A549 (cell line): Measurements from ENCODE around the gene BTG3. TPM values are rescaled to one million over a fixed set of nuclear protein-coding genes. Genes with fewer than 3 reads are reported as not detected.

Experiments
- ATAC-seq, 2 experiments: fragments of 200-7000 bp in 1 of 2; fragments of >200 bp in 1 of 2; cut with Nextera tagmentation in 1 of 2; cut with Tn5 transposase in 1 of 2; 3 replicates each; pipeline versions ENCODE4 v1.8.0 to v1.9.1; 2018 to 2020; ENCODE audit warnings: mild to moderate bottlenecking in 1 of 2, moderate library complexity in 1 of 2
- CTCF ChIA-PET: fragments of 300-600 bp; sonication (Branson Sonifier 250); formaldehyde crosslinking; extraction: SDS; loops from one replicate; lab custom pipeline; 2021; ENCODE audit warnings: antibody characterized with exemption, inconsistent platforms; lab: Yijun Ruan, JAX
- POLR2A ChIA-PET: fragments of 350-600 bp; formaldehyde crosslinking; extraction: SDS; loops from one replicate; lab custom pipeline; 2021; ENCODE audit warnings: antibody characterized with exemption, inconsistent platforms; lab: Yijun Ruan, JAX
- DNase-seq, 2 experiments: peaks; one replicate each; pipeline versions ENCODE4 v3.0.0 to v3.0.0-alpha.2; 2011 to 2016; ENCODE audit warnings: low read depth in 1 of 2, low spot score in 1 of 2
- FAIRE-seq: peaks from 2 replicates; lab custom pipeline; 2011; peaks lifted over from hg19 to GRCh38; lab: Jason Lieb, UNC
- H3K27ac ChIP-seq, 2 experiments: fragments of >200 bp; sonication (Bioruptor Twin); formaldehyde crosslinking; 3 replicates each; pipeline ENCODE4 v1.5.1; 2016 to 2017
- H3K4me1 ChIP-seq: fragments of >200 bp; sonication (Bioruptor Twin); formaldehyde crosslinking; 3 replicates; pipeline ENCODE4 v1.6.1; 2016
- H3K4me2 ChIP-seq: fragments of >200 bp; sonication (Bioruptor Twin); formaldehyde crosslinking; 3 replicates; pipeline ENCODE4 v1.6.1; 2016
- H3K4me3 ChIP-seq: fragments of >200 bp; sonication (Bioruptor Twin); formaldehyde crosslinking; 3 replicates; pipeline ENCODE4 v1.5.1; 2016
- H3K9me3 ChIP-seq: fragments of >200 bp; sonication (Bioruptor Twin); formaldehyde crosslinking; 3 replicates; pipeline ENCODE4 v1.6.1; 2016
- ATOH8 ChIP-seq: fragments of 250-450 bp; sonication (Bioruptor Pico); IDR thresholded peaks from 2 replicates; pipeline ENCODE4 v1.5.0; 2020; ENCODE audit warnings: low read depth, mild to moderate bottlenecking, moderate library complexity
- CBX2 ChIP-seq: fragments of 200-600 bp; sonication (generic); IDR thresholded peaks from 2 replicates; pipeline ENCODE4 v1.6.1; 2016; ENCODE audit warnings: low read depth, mild to moderate bottlenecking, borderline replicate concordance
- CEBPB ChIP-seq, 2 experiments: fragments of >200 bp in 1 of 2; sonication (Bioruptor Twin) in 1 of 2; formaldehyde crosslinking in 1 of 2; IDR thresholded peaks; 2 replicates each; pipeline ENCODE4 v1.6.1; 2012 to 2016
- CTCF ChIP-seq: fragments of >200 bp; sonication (Bioruptor Twin); formaldehyde crosslinking; IDR thresholded peaks from 3 replicates; pipeline ENCODE4 v1.5.1; 2016
- EHF ChIP-seq: fragments of 250-450 bp; sonication (Bioruptor Pico); IDR thresholded peaks from 2 replicates; pipeline ENCODE4 v1.5.0; 2020; ENCODE audit warnings: mild to moderate bottlenecking
- FOXS1 ChIP-seq: fragments of 250-450 bp; sonication (Bioruptor Pico); IDR thresholded peaks from 2 replicates; pipeline ENCODE4 v1.5.0; 2020; ENCODE audit warnings: mild to moderate bottlenecking, moderate library complexity
- GATA3 ChIP-seq: IDR thresholded peaks from 2 replicates; pipeline ENCODE4 v1.6.1; 2012; ENCODE audit warnings: borderline replicate concordance
- HEYL ChIP-seq: fragments of 250-450 bp; sonication (Bioruptor Pico); IDR thresholded peaks from 2 replicates; pipeline ENCODE4 v1.8.0; 2021; ENCODE audit warnings: mild to moderate bottlenecking, moderate library complexity
- HOXB13 ChIP-seq: fragments of 250-450 bp; sonication (Bioruptor Pico); IDR thresholded peaks from 2 replicates; pipeline ENCODE4 v1.5.0; 2020; ENCODE audit warnings: low read depth, mild to moderate bottlenecking, moderate library complexity
- HOXB5 ChIP-seq: fragments of 250-450 bp; sonication (Bioruptor Pico); IDR thresholded peaks from 2 replicates; pipeline ENCODE4 v1.5.0; 2020; ENCODE audit warnings: mild to moderate bottlenecking, moderate library complexity
- JUNB ChIP-seq: fragments of >200 bp; sonication (Bioruptor Twin); formaldehyde crosslinking; IDR thresholded peaks from 2 replicates; pipeline ENCODE4 v1.6.1; 2016
- MAX ChIP-seq: IDR thresholded peaks from 2 replicates; pipeline ENCODE4 v1.6.1; 2012
- MYC ChIP-seq: IDR thresholded peaks from 2 replicates; pipeline ENCODE4 v1.6.1; 2012; ENCODE audit warnings: mild to moderate bottlenecking, inconsistent platforms, low read length, improper control_type of control experiment, borderline replicate concordance
- NR3C1 ChIP-seq: fragments of >200 bp; sonication (Bioruptor Twin); formaldehyde crosslinking; IDR thresholded peaks from 3 replicates; pipeline ENCODE4 v1.6.1; 2017
- PBX3 ChIP-seq: IDR thresholded peaks from 2 replicates; pipeline ENCODE4 v1.6.1; 2012
- POLR2AphosphoS2 ChIP-seq: conservative IDR thresholded peaks from 2 replicates; pipeline ENCODE4 v1.6.1; 2012; ENCODE audit warnings: low read length, improper control_type of control experiment, inconsistent platforms
- RAD21 ChIP-seq, 2 experiments: fragments of >200 bp in 1 of 2; sonication (Bioruptor Twin) in 1 of 2; formaldehyde crosslinking in 1 of 2; IDR thresholded peaks in 1 of 2; conservative IDR thresholded peaks in 1 of 2; 2 replicates in 1 of 2; 3 replicates in 1 of 2; pipeline ENCODE4 v1.6.1; 2012 to 2018; ENCODE audit warnings: inconsistent platforms in 1 of 2
- RARB ChIP-seq: fragments of 250-450 bp; sonication (Bioruptor Pico); IDR thresholded peaks from 2 replicates; pipeline ENCODE4 v1.8.0; 2021; ENCODE audit warnings: mild to moderate bottlenecking, moderate library complexity
- RCOR1 ChIP-seq: fragments of 150-350 bp; IDR thresholded peaks from 2 replicates; pipeline ENCODE4 v1.6.1; 2014; ENCODE audit warnings: antibody characterized with exemption, low read length, low read depth
- REST ChIP-seq: fragments of 200-600 bp; sonication (generic); IDR thresholded peaks from 2 replicates; pipeline ENCODE4 v1.6.1; 2016; ENCODE audit warnings: antibody characterized with exemption, mild to moderate bottlenecking, moderate library complexity
- RNF2 ChIP-seq: fragments of 200-600 bp; sonication (generic); IDR thresholded peaks from 2 replicates; pipeline ENCODE4 v1.6.1; 2016; ENCODE audit warnings: low read depth, mild to moderate bottlenecking, antibody characterized with exemption, moderate library complexity, borderline replicate concordance
- SMC3 ChIP-seq: fragments of >200 bp; sonication (Bioruptor Twin); formaldehyde crosslinking; IDR thresholded peaks from 3 replicates; pipeline ENCODE4 v1.6.1; 2018; ENCODE audit warnings: inconsistent platforms
- ZC3H11A ChIP-seq: fragments of 450-650 bp; IDR thresholded peaks from 2 replicates; pipeline ENCODE4 v1.6.1; 2014; ENCODE audit warnings: antibody characterized with exemption, mild to moderate bottlenecking
- ZFP36 ChIP-seq: fragments of 450-650 bp; IDR thresholded peaks from 2 replicates; pipeline ENCODE4 v1.6.1; 2014; ENCODE audit warnings: borderline replicate concordance; ENCODE audit not compliant: partially characterized antibody
- ZNF302 ChIP-seq: fragments of 250-450 bp; sonication (Bioruptor Pico); IDR thresholded peaks from 2 replicates; pipeline ENCODE4 v1.9.0; 2021; ENCODE audit warnings: inconsistent platforms, mild to moderate bottlenecking, moderate library complexity
- whole genome bisulfite sequencing: methylation state at CpG from one replicate; pipeline ENCODE4 v1.1.6; 2017; ENCODE audit errors: missing lambda C conversion rate; 5-methylcytosine and 5-hydroxymethylcytosine counted together
- polyA plus RNA-seq, 4 experiments: library from polyadenylated mRNA; depleted of rRNA in 3 of 4; stranded (reverse); fragments of >200 nt; fragmentation: RNase III in 1 of 4; extraction: RNeasy Plus Mini Kit Qiagen cat#74134 plus additional on column Dnase treatment in 1 of 4; gene quantifications; 2 replicates in 3 of 4; 3 replicates in 1 of 4; pipeline ENCODE4 v1.2.3, GENCODE V29; 2011 to 2017

BTG3 gene
- polyA plus RNA-seq, 2 of the 4 experiments (the other 2 are of a cell fraction) = 19.6 to 46.1 TPM

- ATAC-seq = peak in 1 of 2 experiments; percentile 54; a peak in 2 of 6 replicates
- Histone ChIP-seq H3K4me3 (no peak overlapping the region), H3K4me2 (no peak overlapping the region), H3K27ac (no peak overlapping the region), H3K4me1 (no peaks in the 10 kb centered on the region), H3K9me3 (no peaks in the 10 kb centered on the region)
- TF ChIP-seq EHF (CRISPR knock-in tag) = no peak
- TF ChIP-seq REST = no peak
- TF ChIP-seq GATA3 = no peak
- no peak for TF ChIP-seq HOXB13 (CRISPR knock-in tag)
- peak; percentile 69 for TF ChIP-seq SMC3
- no peak for TF ChIP-seq CEBPB (IDR thresholded peaks at IDR 0.05)
- peak; percentile 60 to 61 for TF ChIP-seq RAD21 (conservative IDR thresholded peaks at IDR 0.05 in 1 of 2, IDR thresholded peaks at IDR 0.05 in 1 of 2)
- TF ChIP-seq NR3C1 = no peak
- TF ChIP-seq RNF2 = no peak
- TF ChIP-seq CTCF = peak; percentile 56
- TF ChIP-seq RCOR1 = no peak
- no peak for TF ChIP-seq JUNB
- TF ChIP-seq MYC = no peak
- no peak for TF ChIP-seq FOXS1 (CRISPR knock-in tag)
- TF ChIP-seq MAX = no peak
- no peak for TF ChIP-seq HEYL (CRISPR knock-in tag)
- no peak for TF ChIP-seq ZFP36
- TF ChIP-seq CBX2 = no peak
- TF ChIP-seq ZNF302 (CRISPR knock-in tag) = no peak
- no peak for TF ChIP-seq PBX3
- no peak for TF ChIP-seq POLR2AphosphoS2
- no peak for TF ChIP-seq HOXB5 (CRISPR knock-in tag)
- no peak for TF ChIP-seq ZC3H11A
- TF ChIP-seq ATOH8 = no peak
- TF ChIP-seq RARB (CRISPR knock-in tag) = no peak
- ChIA-PET CTCF (interaction anchor here (0.8 to 2.9 kb wide), 15 partner anchors 10 to 200 kb away, joined by 3 to 26 read pairs (median 4); no protein-coding TSS in a partner anchor), POLR2A (no interaction called here)
- peak; percentile 5 to 48 for DNase-seq
- 1% methylated on average over 3 of the region's 3 CpGs for WGBS
- FAIRE-seq = no peak
Measured at GRCh38 chr21:17585875-17586450, 26.7 kb downstream of the BTG3 start.
